ENCODE measurements around the gene ANKRD9.

- TF ChIP-seq POLR2A (IDR thresholded peaks at IDR 0.05) (no peak), CTCF (IDR thresholded peaks at IDR 0.05) (no peak), POLR2AphosphoS5 (IDR thresholded peaks at IDR 0.05) (no peak)
Measured at GRCh38 chr14:102479777-102480176, 29.8 kb downstream of the ANKRD9 start.

Measured in breast epithelium (tissue), 3 donors.